Neural crest cell (in vitro differentiated cells): ENCODE results near the gene CORO2A. TPM values are rescaled to one million over a fixed set of nuclear protein-coding genes. Genes with fewer than 3 reads are reported as not detected.
"Not testable (repeated sequence)": the region's sequence is repeated elsewhere in the genome, so short reads cannot be mapped to it uniquely, and the experiment has no call there.

ENCODE experiments used
- DNase-seq: peaks from one replicate; pipeline ENCODE4 v3.0.0; 2021; ENCODE audit warnings: low read depth, mixed read lengths, low spot score
- H3K27ac Mint-ChIP-seq: one replicate; pipeline ENCODE4 v1.8.0; 2021; ENCODE audit warnings: mild to moderate bottlenecking, mixed read lengths; ENCODE audit not compliant: unreplicated experiment
- H3K27me3 Mint-ChIP-seq: 2 replicates; pipeline ENCODE4 v1.8.0; 2021; ENCODE audit warnings: low read depth, mild to moderate bottlenecking, mixed read lengths
- H3K36me3 Mint-ChIP-seq: 2 replicates; pipeline ENCODE4 v1.8.0; 2021; ENCODE audit warnings: low read depth, mild to moderate bottlenecking, mixed read lengths
- H3K4me1 Mint-ChIP-seq: 2 replicates; pipeline ENCODE4 v1.8.0; 2021; ENCODE audit warnings: mixed read lengths
- H3K4me3 Mint-ChIP-seq: one replicate; pipeline ENCODE4 v1.8.0; 2021; ENCODE audit warnings: mild to moderate bottlenecking, mixed read lengths
- H3K9me3 Mint-ChIP-seq: 2 replicates; pipeline ENCODE4 v1.8.0; 2021; ENCODE audit warnings: mixed read lengths
- total RNA-seq: library from RNA; stranded (reverse); gene quantifications from 2 replicates; pipeline ENCODE4 v1.2.1, GENCODE V29; 2021
- TF ChIP-seq, protein P1 (sequence below): fragments of 200-600 bp; sonication (generic); conservative IDR thresholded peaks from 2 replicates; pipeline ENCODE4 v1.5.0; 2021; ENCODE audit warnings: antibody characterized with exemption, mild to moderate bottlenecking

CORO2A gene
- total RNA-seq, 1 donor from 2014 or later: 9.3 TPM

DNA sequence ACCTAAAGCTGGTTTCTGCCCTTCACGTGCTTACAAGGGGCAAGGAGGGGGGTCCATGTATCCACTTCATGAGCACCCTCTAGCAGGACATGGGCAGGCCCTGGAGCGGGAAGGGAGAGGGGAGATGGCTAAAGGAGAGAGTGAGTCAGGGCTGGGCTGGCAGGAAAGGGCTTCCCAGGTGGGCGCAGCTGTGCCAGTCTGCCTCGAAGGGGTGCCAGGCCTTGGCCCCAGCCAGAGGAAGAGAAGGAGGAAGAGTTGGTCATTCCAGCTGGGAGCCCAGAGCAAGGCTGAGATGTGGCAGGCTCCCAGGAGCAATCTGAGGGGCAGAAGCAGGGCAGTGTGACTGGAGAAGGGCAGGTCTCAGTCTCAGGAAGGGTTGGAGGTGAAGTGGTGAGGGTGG, 98.1 kb downstream of the CORO2A start:
- peaks cover 7% of the 10 kb centered on the region for H3K27me3 Mint-ChIP-seq
- TF ChIP-seq, protein P1, sequence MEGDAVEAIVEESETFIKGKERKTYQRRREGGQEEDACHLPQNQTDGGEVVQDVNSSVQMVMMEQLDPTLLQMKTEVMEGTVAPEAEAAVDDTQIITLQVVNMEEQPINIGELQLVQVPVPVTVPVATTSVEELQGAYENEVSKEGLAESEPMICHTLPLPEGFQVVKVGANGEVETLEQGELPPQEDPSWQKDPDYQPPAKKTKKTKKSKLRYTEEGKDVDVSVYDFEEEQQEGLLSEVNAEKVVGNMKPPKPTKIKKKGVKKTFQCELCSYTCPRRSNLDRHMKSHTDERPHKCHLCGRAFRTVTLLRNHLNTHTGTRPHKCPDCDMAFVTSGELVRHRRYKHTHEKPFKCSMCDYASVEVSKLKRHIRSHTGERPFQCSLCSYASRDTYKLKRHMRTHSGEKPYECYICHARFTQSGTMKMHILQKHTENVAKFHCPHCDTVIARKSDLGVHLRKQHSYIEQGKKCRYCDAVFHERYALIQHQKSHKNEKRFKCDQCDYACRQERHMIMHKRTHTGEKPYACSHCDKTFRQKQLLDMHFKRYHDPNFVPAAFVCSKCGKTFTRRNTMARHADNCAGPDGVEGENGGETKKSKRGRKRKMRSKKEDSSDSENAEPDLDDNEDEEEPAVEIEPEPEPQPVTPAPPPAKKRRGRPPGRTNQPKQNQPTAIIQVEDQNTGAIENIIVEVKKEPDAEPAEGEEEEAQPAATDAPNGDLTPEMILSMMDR: no peak

DNA sequence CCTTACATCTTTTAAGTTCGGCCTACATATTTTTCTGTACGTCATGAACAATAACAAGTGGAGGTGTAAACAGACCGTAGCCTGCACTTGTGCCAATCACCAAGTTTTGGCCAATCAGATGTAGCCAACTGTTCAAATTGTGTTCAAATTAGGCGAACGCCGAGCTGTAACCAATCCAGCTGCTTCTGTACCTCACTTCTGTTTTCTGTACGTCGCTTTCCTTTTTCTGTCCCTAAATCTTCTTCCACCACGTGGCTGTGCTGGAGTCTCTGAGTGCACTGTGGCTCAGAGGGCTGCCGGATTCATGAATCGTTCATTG, 99.9 kb downstream of the CORO2A start:
- Mint-ChIP-seq H3K27ac (no peak overlapping the region), H3K4me3 (no peak overlapping the region), H3K4me1 (no peaks in the 10 kb centered on the region), H3K36me3 (no peaks in the 10 kb centered on the region), H3K9me3 (no peaks in the 10 kb centered on the region), H3K27me3 (peaks cover 15% of the 10 kb centered on the region)
- DNase-seq: no peak
- TF ChIP-seq, protein P1: no peak

More for the DNA sequence above, 98.1 kb downstream of the CORO2A start:
- Mint-ChIP-seq H3K27ac (no peak overlapping the region), H3K36me3 (no peaks in the 10 kb centered on the region), H3K9me3 (no peaks in the 10 kb centered on the region), H3K4me1 (no peaks in the 10 kb centered on the region), H3K4me3 (no peak overlapping the region)
- no peak for DNase-seq

DNA sequence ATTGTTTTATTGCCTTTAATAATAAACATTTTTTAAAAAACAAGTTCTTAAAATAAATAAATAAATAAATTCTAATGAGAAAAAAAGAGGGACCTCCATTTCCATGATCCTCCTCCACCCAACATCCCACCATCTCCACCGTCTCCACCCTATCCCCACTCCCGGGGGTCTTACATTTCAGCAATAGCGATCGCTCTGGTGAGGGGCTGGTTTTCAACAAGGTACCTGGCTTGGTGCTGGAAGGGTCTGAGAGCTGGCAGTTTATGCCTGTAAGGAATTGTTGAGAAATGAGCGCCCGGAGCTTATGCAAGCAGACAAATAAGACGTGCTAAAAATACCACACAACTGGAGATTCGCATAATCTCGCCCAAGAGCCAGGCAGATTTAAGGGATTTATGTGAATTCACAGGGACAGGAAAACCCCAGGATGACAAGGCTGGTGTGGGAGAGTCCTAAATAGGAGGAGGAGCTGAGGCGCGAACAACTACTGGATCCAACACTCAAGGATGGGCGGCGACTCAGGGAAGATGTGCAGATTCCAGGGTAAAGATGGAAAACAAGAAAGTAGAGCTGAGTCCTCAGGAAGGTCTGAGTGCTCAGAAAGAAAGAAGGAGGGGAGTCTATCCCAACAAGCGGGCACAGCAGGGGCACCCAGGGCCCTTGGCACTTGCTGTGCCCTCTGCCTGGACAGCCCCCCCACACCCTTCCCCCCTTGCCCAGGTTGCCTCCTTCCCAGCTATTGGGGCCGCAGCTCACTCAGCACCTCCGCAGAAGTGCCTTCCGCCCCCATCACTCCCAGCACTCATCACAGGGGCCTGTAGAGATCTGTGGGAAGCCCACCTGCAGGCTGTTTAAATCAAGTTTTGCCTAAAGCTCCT, 100.5 kb downstream of the CORO2A start:
- Mint-ChIP-seq H3K4me1 (no peaks in the 10 kb centered on the region), H3K9me3 (no peaks in the 10 kb centered on the region), H3K27ac (no peak overlapping the region), H3K36me3 (no peaks in the 10 kb centered on the region), H3K27me3 (peaks cover 17% of the 10 kb centered on the region), H3K4me3 (no peak overlapping the region)
- DNase-seq: no peak
- TF ChIP-seq, protein P1: no peak

DNA sequence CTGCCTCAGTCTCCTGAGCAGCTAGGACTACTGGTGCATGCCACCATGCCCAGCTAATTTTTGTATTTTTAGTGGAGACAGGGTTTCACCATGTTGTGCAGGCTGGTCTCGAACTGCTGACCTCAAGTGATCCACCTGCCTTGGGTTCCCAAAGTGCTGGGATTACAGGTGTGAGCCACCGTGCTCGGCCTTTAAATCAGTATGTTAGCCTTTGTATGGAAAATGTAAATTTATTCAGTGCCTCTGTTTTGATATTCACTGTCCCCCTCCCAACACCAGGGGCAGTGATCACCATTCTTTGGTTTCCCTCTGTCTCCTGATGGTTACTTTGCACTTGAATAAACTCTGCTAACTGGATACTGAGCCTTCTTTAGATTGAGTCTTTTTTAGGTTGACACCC, 101.8 kb downstream of the CORO2A start:
- TF ChIP-seq, protein P1: peak; percentile 40
- not testable (repeated sequence) for DNase-seq, H3K36me3 Mint-ChIP-seq, H3K9me3 Mint-ChIP-seq, H3K4me3 Mint-ChIP-seq, H3K27ac Mint-ChIP-seq
- Mint-ChIP-seq H3K4me1 (peaks cover 11% of the 10 kb centered on the region), H3K27me3 (peaks cover 24% of the 10 kb centered on the region)

DNA sequence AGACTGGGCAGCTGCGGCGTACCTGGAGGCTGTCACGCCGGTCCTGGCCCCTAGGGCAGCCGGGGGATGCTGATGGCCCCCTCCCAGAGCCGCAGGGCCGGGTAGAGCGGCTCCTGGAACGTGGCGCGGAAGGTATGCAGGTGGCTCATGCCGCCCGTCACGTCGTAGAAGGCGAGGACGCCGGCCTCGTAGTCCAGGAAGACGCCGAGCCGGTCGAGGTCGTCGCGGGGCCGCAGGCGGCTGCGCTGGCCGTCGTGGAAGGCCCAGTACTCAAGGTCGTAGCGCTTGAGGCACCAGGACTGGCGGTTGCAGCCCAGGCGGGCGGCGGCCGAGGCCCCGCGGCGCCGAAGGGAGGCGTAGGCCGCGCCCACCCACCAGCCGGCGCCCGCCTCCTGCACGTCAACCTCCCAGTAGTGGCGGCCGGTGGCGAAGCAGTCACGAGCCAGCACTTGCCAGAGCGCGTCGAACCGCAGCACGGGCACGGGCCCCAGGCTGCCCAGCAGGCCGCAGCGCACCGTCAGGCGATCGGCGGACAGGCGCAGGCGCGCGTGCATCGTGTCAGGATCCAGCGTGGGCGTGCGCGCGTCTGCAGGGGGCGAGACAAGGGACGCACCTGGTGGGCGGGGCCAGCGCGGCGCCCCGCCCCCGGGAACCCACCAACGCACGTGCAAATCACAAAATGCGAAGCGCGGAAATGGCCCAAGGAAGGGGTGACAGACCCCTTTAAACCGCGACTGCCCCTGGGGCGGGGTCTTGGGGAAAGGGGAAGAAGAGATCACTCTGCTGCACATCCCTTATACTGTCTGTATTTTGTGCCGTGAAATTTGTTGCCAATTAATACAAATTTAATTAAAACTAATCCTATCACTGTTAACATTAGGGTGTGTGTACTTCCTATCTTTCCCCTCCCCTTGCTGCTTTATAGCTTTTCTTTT, 104.8 kb downstream of the CORO2A start:
- H3K27ac Mint-ChIP-seq: no peak overlapping the region

More for the DNA sequence above, 104.8 kb downstream of the CORO2A start:
- no peak overlapping the region for H3K4me3 Mint-ChIP-seq
- no peaks in the 10 kb centered on the region for H3K9me3 Mint-ChIP-seq
- DNase-seq: peak; percentile 22
- peaks cover 5% of the 10 kb centered on the region for H3K36me3 Mint-ChIP-seq
- TF ChIP-seq, protein P1: peak; percentile 11
- peaks cover 23% of the 10 kb centered on the region for H3K4me1 Mint-ChIP-seq
- H3K27me3 Mint-ChIP-seq: peaks cover 24% of the 10 kb centered on the region
